Measurements from ENCODE around the gene TM7SF2. TPM values are rescaled to one million over a fixed set of nuclear protein-coding genes. Genes with fewer than 3 reads are reported as not detected.

Gene TM7SF2
- total and polyA plus RNA-seq, 2 donors (not counting 1 experiment from before 2014, with no cell fraction given), result 23.9 to 28.5 TPM

DNA sequence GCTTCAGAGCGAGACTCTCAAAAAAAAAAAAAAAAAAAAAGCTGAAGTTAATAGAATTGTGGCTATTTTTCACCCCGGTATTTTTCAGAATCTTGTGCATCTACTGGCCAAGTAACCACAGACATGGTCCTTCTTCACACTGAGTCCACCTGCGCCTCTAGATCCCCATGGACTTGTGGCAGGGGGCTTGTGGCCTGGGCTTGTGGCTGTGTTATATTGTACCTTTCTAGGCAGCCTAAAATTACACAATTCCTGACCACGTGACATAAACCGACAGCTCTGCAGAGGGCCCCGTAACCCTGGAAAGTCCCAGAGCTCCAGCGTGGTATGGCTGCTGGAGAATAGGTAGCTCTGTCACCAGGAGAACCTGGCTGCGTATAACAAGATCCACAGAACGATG is 42.5 kb upstream of the TM7SF2 start:
- intact Hi-C loops (cut with micrococcal nuclease), result no loop called here

More for the DNA sequence above, 42.5 kb upstream of the TM7SF2 start:
- no peak overlapping the region for H3K4me2 ChIP-seq (replicated peaks; ENCODE audit: low read depth, low read length, poor library complexity, severe bottlenecking)
- H3K27ac ChIP-seq (ENCODE audit: low read length in 2 of 2), result no peak overlapping the region
- POLR2A ChIA-PET, result no interaction called here
- H3K4me1 Mint-ChIP-seq, result peaks cover 4% of the 10 kb centered on the region
- no peaks in the 10 kb centered on the region for H3K27me3 ChIP-seq (replicated peaks in 1 of 4; ENCODE audit: control extremely low read depth in 1 of 4, control insufficient read depth in 3 of 4, insufficient read depth in 4 of 4, low read length in 3 of 4)
- H2AFZ ChIP-seq (ENCODE audit: insufficient read depth, low read depth, low read length, poor library complexity, severe bottlenecking), result no peak overlapping the region
- H3K79me2 ChIP-seq (ENCODE audit: control insufficient read depth, insufficient read depth, low read length), result no peaks in the 10 kb centered on the region
- H3K4me3 ChIP-seq (ENCODE audit: control extremely low read depth in 1 of 5, extremely low read depth in 1 of 5, insufficient read depth in 1 of 5, low read depth in 2 of 5, low read length in 4 of 5), result no peak overlapping the region
- H3K4me1 ChIP-seq (ENCODE audit: control insufficient read depth in 2 of 2, insufficient read depth in 2 of 2, low read length in 2 of 2), result peaks cover 0 to 11% of the 10 kb centered on the region in 2 donors
- H3K27me3 Mint-ChIP-seq, result no peaks in the 10 kb centered on the region
- DNase-seq (no peak), ATAC-seq (ENCODE audit: low read depth) (no peak)
- no peaks in the 10 kb centered on the region for H3K36me3 ChIP-seq (replicated peaks in 1 of 2; ENCODE audit: control extremely low read depth in 1 of 2, control insufficient read depth in 1 of 2, extremely low read depth in 1 of 2, insufficient read depth in 2 of 2, low read length in 1 of 2)
- H4K20me1 ChIP-seq (ENCODE audit: control insufficient read depth, insufficient read depth, low read length, poor library complexity, severe bottlenecking), result no peaks in the 10 kb centered on the region
- TF ChIP-seq CTCF (IDR thresholded peaks at IDR 0.05) (no peak), EZH2 (IDR thresholded peaks at IDR 0.05; ENCODE audit: borderline replicate concordance, insufficient read depth, low read depth, low read length, poor library complexity, severe bottlenecking) (no peak)
- H3K4me3 Mint-ChIP-seq, result no peak overlapping the region
- H3K9me3 ChIP-seq (ENCODE audit: control extremely low read depth in 1 of 3, control insufficient read depth in 2 of 3, insufficient read depth in 1 of 3, low read length in 2 of 3), result no peaks in the 10 kb centered on the region
- H3K9me3 Mint-ChIP-seq (ENCODE audit: insufficient read depth), result no peaks in the 10 kb centered on the region
- 32% methylated on average over 3 of the region's 9 CpGs for WGBS (ENCODE audit: insufficient coverage)
- CTCF ChIA-PET, result no interaction called here
- peak overlapping the region; percentile 32 for H3K27ac Mint-ChIP-seq
- H3K9ac ChIP-seq (ENCODE audit: low read length), result no peak overlapping the region
